ENCODE data around the gene ATXN7L1.

- TF ChIP-seq, protein P1, sequence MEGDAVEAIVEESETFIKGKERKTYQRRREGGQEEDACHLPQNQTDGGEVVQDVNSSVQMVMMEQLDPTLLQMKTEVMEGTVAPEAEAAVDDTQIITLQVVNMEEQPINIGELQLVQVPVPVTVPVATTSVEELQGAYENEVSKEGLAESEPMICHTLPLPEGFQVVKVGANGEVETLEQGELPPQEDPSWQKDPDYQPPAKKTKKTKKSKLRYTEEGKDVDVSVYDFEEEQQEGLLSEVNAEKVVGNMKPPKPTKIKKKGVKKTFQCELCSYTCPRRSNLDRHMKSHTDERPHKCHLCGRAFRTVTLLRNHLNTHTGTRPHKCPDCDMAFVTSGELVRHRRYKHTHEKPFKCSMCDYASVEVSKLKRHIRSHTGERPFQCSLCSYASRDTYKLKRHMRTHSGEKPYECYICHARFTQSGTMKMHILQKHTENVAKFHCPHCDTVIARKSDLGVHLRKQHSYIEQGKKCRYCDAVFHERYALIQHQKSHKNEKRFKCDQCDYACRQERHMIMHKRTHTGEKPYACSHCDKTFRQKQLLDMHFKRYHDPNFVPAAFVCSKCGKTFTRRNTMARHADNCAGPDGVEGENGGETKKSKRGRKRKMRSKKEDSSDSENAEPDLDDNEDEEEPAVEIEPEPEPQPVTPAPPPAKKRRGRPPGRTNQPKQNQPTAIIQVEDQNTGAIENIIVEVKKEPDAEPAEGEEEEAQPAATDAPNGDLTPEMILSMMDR (IDR thresholded peaks at IDR 0.05; ENCODE audit: low read depth, low read length) = no peak
- TF ChIP-seq EZH2phosphoT487 (IDR thresholded peaks at IDR 0.05; ENCODE audit: low read depth) = no peak
Measured at GRCh38 chr7:105788816-105789349, 87.5 kb downstream of the ATXN7L1 start.

Measured in OCI-LY3 (cell line).